H1 (cell line): ENCODE results near the gene PEX16. TPM values are rescaled to one million over a fixed set of nuclear protein-coding genes. Genes with fewer than 3 reads are reported as not detected.

Experiments used
- CTCF ChIA-PET: fragments of 300-600 bp; sonication (Branson Sonifier 250); formaldehyde crosslinking; loops from one replicate; lab custom pipeline; 2021; ENCODE audit not compliant: partially characterized antibody; lab: Charles Lee
- POLR2A ChIA-PET: fragments of 300-600 bp; sonication (Branson Sonifier 250); formaldehyde crosslinking; loops from one replicate; lab custom pipeline; 2021; ENCODE audit warnings: inconsistent platforms; ENCODE audit not compliant: partially characterized antibody; lab: Charles Lee
- DNase-seq, 2 experiments: peaks; one replicate each; pipeline versions ENCODE4 v3.0.0 to v3.0.0-alpha.2; 2010 to 2022; ENCODE audit warnings: low spot score in 2 of 2, low read depth in 1 of 2, mixed read lengths in 1 of 2
- FAIRE-seq: peaks from 2 replicates; lab custom pipeline; 2011; peaks lifted over from hg19 to GRCh38; lab: Jason Lieb, UNC
- H2AFZ ChIP-seq: 2 replicates; pipeline ENCODE4 v1.8.1; 2012; ENCODE audit warnings: low read length, inconsistent platforms
- H2AK5ac ChIP-seq: 2 replicates; pipeline ENCODE4 v1.6.1; 2013; ENCODE audit warnings: low read depth, low read length
- H2BK120ac ChIP-seq: replicated peaks from 2 replicates; pipeline ENCODE3; 2013; ENCODE audit warnings: low read depth, low read length, inconsistent platforms
- H2BK12ac ChIP-seq: 2 replicates; pipeline ENCODE4 v1.6.1; 2013; ENCODE audit warnings: low read depth, low read length
- H2BK15ac ChIP-seq: 2 replicates; pipeline ENCODE4 v1.6.1; 2013; ENCODE audit warnings: low read length
- H2BK20ac ChIP-seq: 2 replicates; pipeline ENCODE4 v1.6.1; 2013; ENCODE audit warnings: low read length
- H2BK5ac ChIP-seq: 2 replicates; pipeline ENCODE4 v1.6.1; 2013; ENCODE audit warnings: low read depth, low read length
- H3K14ac ChIP-seq: 2 replicates; pipeline ENCODE4 v1.6.1; 2013; ENCODE audit warnings: inconsistent platforms; ENCODE audit not compliant: insufficient read length
- H3K18ac ChIP-seq: 2 replicates; pipeline ENCODE4 v1.6.1; 2013; ENCODE audit warnings: low read length; ENCODE audit errors: extremely low read depth
- H3K23ac ChIP-seq: 2 replicates; pipeline ENCODE4 v1.6.1; 2013; ENCODE audit warnings: inconsistent platforms; ENCODE audit not compliant: insufficient read length
- H3K23me2 ChIP-seq: 2 replicates; pipeline ENCODE4 v1.6.1; 2013; ENCODE audit warnings: low read depth, low read length
- H3K27ac ChIP-seq: 2 replicates; pipeline ENCODE4 v1.6.1; 2011; ENCODE audit warnings: low read depth, low read length, inconsistent platforms
- H3K27me3 ChIP-seq, 4 experiments: replicated peaks in 1 of 4; 1 replicate in 1 of 4; 2 replicates in 3 of 4; pipeline versions ENCODE4 v1.6.1 to v1.8.1; 2011 to 2013; ENCODE audit warnings: low read length in 3 of 4, mild to moderate bottlenecking in 3 of 4, inconsistent platforms in 2 of 4, mixed read lengths in 2 of 4, moderate library complexity in 1 of 4; ENCODE audit not compliant: control insufficient read depth in 3 of 4, insufficient read depth in 3 of 4; ENCODE audit errors: extremely low read depth in 1 of 4
- H3K36me3 ChIP-seq, 4 experiments: 2 replicates each; pipeline versions ENCODE4 v1.6.1 to v1.8.1; 2011 to 2013; ENCODE audit warnings: mild to moderate bottlenecking in 4 of 4, low read length in 3 of 4, moderate library complexity in 2 of 4, control low read depth in 1 of 4, inconsistent platforms in 1 of 4; ENCODE audit not compliant: insufficient read depth in 4 of 4, control insufficient read depth in 2 of 4
- H3K4ac ChIP-seq: replicated peaks from 2 replicates; pipeline ENCODE3; 2013; ENCODE audit warnings: low read length, low read depth, mixed read lengths, inconsistent platforms; ENCODE audit not compliant: insufficient read length
- H3K4me1 ChIP-seq, 4 experiments: replicated peaks in 1 of 4; 1 replicate in 1 of 4; 2 replicates in 3 of 4; pipeline versions ENCODE4 v1.6.1 to v1.8.1; 2011 to 2013; ENCODE audit warnings: low read length in 3 of 4, inconsistent platforms in 2 of 4, mixed read lengths in 1 of 4; ENCODE audit not compliant: insufficient read depth in 4 of 4, control insufficient read depth in 3 of 4
- H3K4me2 ChIP-seq, 2 experiments: 2 replicates each; pipeline versions ENCODE4 v1.6.1 to v1.8.1; 2011 to 2013; ENCODE audit warnings: low read depth in 2 of 2, low read length in 2 of 2, control low read depth in 1 of 2, inconsistent platforms in 1 of 2, mild to moderate bottlenecking in 1 of 2; ENCODE audit not compliant: insufficient read depth in 1 of 2
- H3K4me3 ChIP-seq, 4 experiments: fragments of 200-600, 300-600 bp in 1 of 4; sonication (generic), shearing (Covaris generic), sonication (Bioruptor Twin) in 1 of 4; 2 replicates each; pipeline versions ENCODE4 v1.5.1 to v1.8.1; 2011 to 2016; ENCODE audit warnings: low read length in 4 of 4, low read depth in 3 of 4, control low read depth in 2 of 4, inconsistent platforms in 2 of 4, mild to moderate bottlenecking in 2 of 4, mixed read lengths in 1 of 4, moderate library complexity in 1 of 4; ENCODE audit not compliant: insufficient read depth in 2 of 4; ENCODE audit errors: extremely low read depth in 1 of 4
- H3K56ac ChIP-seq: replicated peaks from 2 replicates; pipeline ENCODE3; 2013; ENCODE audit warnings: low read depth, mild to moderate bottlenecking, mixed read lengths, low read length, inconsistent platforms; ENCODE audit not compliant: insufficient read length
- H3K79me1 ChIP-seq: 2 replicates; pipeline ENCODE4 v1.6.1; 2013; ENCODE audit warnings: low read depth, low read length, control low read depth
- H3K79me2 ChIP-seq, 2 experiments: 2 replicates each; pipeline versions ENCODE4 v1.6.1 to v1.8.1; 2012 to 2013; ENCODE audit warnings: low read length in 2 of 2, mild to moderate bottlenecking in 2 of 2, inconsistent platforms in 1 of 2; ENCODE audit not compliant: insufficient read depth in 2 of 2, control insufficient read depth in 1 of 2
- H3K9ac ChIP-seq, 4 experiments: replicated peaks in 1 of 4; 1 replicate in 1 of 4; 2 replicates in 3 of 4; pipeline versions ENCODE4 v1.6.1 to v1.8.1; 2011 to 2013; ENCODE audit warnings: low read depth in 3 of 4, low read length in 3 of 4, control low read depth in 2 of 4, mild to moderate bottlenecking in 2 of 4, moderate library complexity in 2 of 4, inconsistent platforms in 1 of 4; ENCODE audit errors: extremely low read depth in 1 of 4
- H3K9me3 ChIP-seq, 2 experiments: 2 replicates each; pipeline versions ENCODE4 v1.6.1 to v1.8.1; 2012 to 2013; ENCODE audit warnings: mild to moderate bottlenecking in 2 of 2, moderate library complexity in 2 of 2, control low read depth in 1 of 2, inconsistent platforms in 1 of 2, low read depth in 1 of 2, low read length in 1 of 2, mixed read lengths in 1 of 2; ENCODE audit not compliant: insufficient read depth in 2 of 2
- H4K20me1 ChIP-seq, 2 experiments: replicated peaks in 1 of 2; 2 replicates each; pipeline versions ENCODE3 to v1.8.1; 2011 to 2013; ENCODE audit warnings: inconsistent platforms in 2 of 2, low read length in 2 of 2, mild to moderate bottlenecking in 1 of 2; ENCODE audit not compliant: insufficient read depth in 2 of 2, control insufficient read depth in 1 of 2
- H4K5ac ChIP-seq: 2 replicates; pipeline ENCODE4 v1.6.1; 2013; ENCODE audit warnings: low read length, low read depth, mixed read lengths, inconsistent platforms; ENCODE audit not compliant: insufficient read length
- H4K8ac ChIP-seq: 2 replicates; pipeline ENCODE4 v1.8.0; 2013; ENCODE audit warnings: mild to moderate bottlenecking, moderate library complexity, low read length, inconsistent platforms; ENCODE audit not compliant: insufficient read depth; ENCODE audit errors: extremely low read depth
- H4K91ac ChIP-seq: replicated peaks from 2 replicates; pipeline ENCODE3; 2013; ENCODE audit warnings: low read length, mixed read lengths, inconsistent platforms; ENCODE audit not compliant: insufficient read length
- BCL11A ChIP-seq, 2 experiments: IDR thresholded peaks; one replicate each; pipeline ENCODE4 v1.6.1; 2011; ENCODE audit warnings: low read depth in 2 of 2, low read length in 2 of 2, mild to moderate bottlenecking in 2 of 2
- CHD1 ChIP-seq: IDR thresholded peaks from 2 replicates; pipeline ENCODE4 v1.6.1; 2012; ENCODE audit warnings: low read depth, low read length, improper control_type of control experiment
- CHD2 ChIP-seq: IDR thresholded peaks from 2 replicates; pipeline ENCODE4 v1.6.1; 2012; ENCODE audit warnings: low read length, improper control_type of control experiment
- CREB1 ChIP-seq: IDR thresholded peaks from 2 replicates; pipeline ENCODE4 v1.6.1; 2012; ENCODE audit warnings: inconsistent platforms
- CTBP2 ChIP-seq: IDR thresholded peaks from 2 replicates; pipeline ENCODE4 v1.7.0; 2011; ENCODE audit warnings: borderline replicate concordance, mild to moderate bottlenecking, moderate library complexity, mixed read lengths, low read length; ENCODE audit not compliant: insufficient read depth, insufficient read length
- HDAC2 ChIP-seq, 2 experiments: fragments of 300-600 bp in 1 of 2; sonication (generic) in 1 of 2; IDR thresholded peaks; 2 replicates each; pipeline ENCODE4 v1.6.1; 2011 to 2012; ENCODE audit warnings: low read depth in 2 of 2, low read length in 2 of 2, mild to moderate bottlenecking in 2 of 2, moderate library complexity in 2 of 2, borderline replicate concordance in 1 of 2, inconsistent platforms in 1 of 2
- JUN ChIP-seq: IDR thresholded peaks from 2 replicates; pipeline ENCODE4 v1.6.1; 2011; ENCODE audit warnings: low read depth, mild to moderate bottlenecking, improper control_type of control experiment, low read length
- NANOG ChIP-seq: IDR thresholded peaks from 2 replicates; pipeline ENCODE4 v1.6.1; 2011; ENCODE audit warnings: low read length, low read depth, mild to moderate bottlenecking, inconsistent platforms; ENCODE audit not compliant: insufficient read depth, poor library complexity, severe bottlenecking
- RAD21 ChIP-seq, 2 experiments: IDR thresholded peaks in 1 of 2; conservative IDR thresholded peaks in 1 of 2; 2 replicates each; pipeline ENCODE4 v1.6.1; 2011; ENCODE audit warnings: low read depth in 2 of 2, low read length in 2 of 2, improper control_type of control experiment in 1 of 2, inconsistent platforms in 1 of 2, mild to moderate bottlenecking in 1 of 2, moderate library complexity in 1 of 2
- SP4 ChIP-seq: IDR thresholded peaks from 2 replicates; pipeline ENCODE4 v1.6.1; 2012; ENCODE audit warnings: low read length, inconsistent platforms
- TEAD4 ChIP-seq: IDR thresholded peaks from 2 replicates; pipeline ENCODE4 v1.6.1; 2012; ENCODE audit warnings: low read depth, low read length, inconsistent platforms, mixed read lengths
- ZNF274 ChIP-seq: IDR thresholded peaks from 2 replicates; pipeline ENCODE4 v1.7.0; 2012; ENCODE audit warnings: low read length, borderline replicate concordance; ENCODE audit errors: extremely low read depth
- WGBS, 2 experiments: shearing (Covaris generic) in 1 of 2; methylation state at CpG; one replicate each; pipeline versions ENCODE4 v1.1.6 to v1.1.7; 2013 to 2015; ENCODE audit warnings: low lambda C conversion rate in 2 of 2, mixed read lengths in 2 of 2, inconsistent platforms in 1 of 2, low coverage in 1 of 2, missing lambda C conversion rate in 1 of 2; ENCODE audit not compliant: insufficient replicate concordance in 2 of 2, insufficient coverage in 1 of 2, insufficient read length in 1 of 2; ENCODE audit errors: extremely low coverage in 1 of 2, missing lambda C conversion rate in 1 of 2; 5-methylcytosine and 5-hydroxymethylcytosine counted together
- polyA plus RNA-seq, 7 experiments: library from polyadenylated mRNA; depleted of rRNA in 3 of 7; stranded (reverse) in 5 of 7; unstranded in 2 of 7; fragments of >200 nt in 5 of 7; fragments of 200-250 nt in 2 of 7; gene quantifications; 1 replicate in 5 of 7; 2 replicates in 1 of 7; 4 replicates in 1 of 7; pipeline versions ENCODE4 v1.2.1 to v1.2.3, GENCODE V29; 2011 to 2013; ENCODE audit warnings: missing spikeins in 2 of 7, mixed read lengths in 2 of 7
- total RNA-seq: library from RNA; stranded (reverse); fragmentation: NEBNext Ultra II Directional; extraction: Animal tissue kit (Norgen Biotek cat#: 25700); gene quantifications from 2 replicates; pipeline ENCODE4 v1.2.1, GENCODE V29; 2021

The PEX16 gene
- total and polyA plus RNA-seq, 2 of the 8 experiments (the other 6 are each of a cell fraction or from before 2014, with no cell fraction given): 29.2 to 36.0 TPM

GRCh38 chr11:45900916-45901617, 16.6 kb downstream of the PEX16 start:
- POLR2A ChIA-PET: interaction anchor here (0.6 to 1.9 kb wide), 10 partner anchors 8 to 97 kb away, joined by 3 to 11 read pairs (median 4); partner anchors contain the start of gene LARGE2
- TF ChIP-seq HDAC2 (IDR thresholded peaks at IDR 0.05; ENCODE audit: borderline replicate concordance in 1 of 2, low read depth in 2 of 2, low read length in 2 of 2) (no peak), BCL11A (IDR thresholded peaks at IDR 0.05; ENCODE audit: low read depth in 2 of 2, low read length in 2 of 2) (no peak), CREB1 (no peak), NANOG (no peak), CHD1 (no peak), ZNF274 (no peak), TEAD4 (no peak), JUN (no peak), SP4 (no peak), RAD21 (IDR thresholded peaks at IDR 0.05 in 1 of 2, conservative IDR thresholded peaks at IDR 0.05 in 1 of 2; ENCODE audit: low read depth in 2 of 2, low read length in 2 of 2) (no peak), CHD2 (no peak), CTBP2 (no peak)

More at GRCh38 chr11:45900916-45901617, 16.6 kb downstream of the PEX16 start:
- Histone ChIP-seq H2AFZ (no peak overlapping the region), H3K36me3 (peaks cover 6 to 17% (median 15%) of the 10 kb centered on the region in 4 experiments; a peak in 6 of 8 replicates), H4K8ac (no peak overlapping the region), H4K91ac (no peak overlapping the region), H3K14ac (no peak overlapping the region), H3K23ac (no peak overlapping the region), H3K79me1 (peaks cover 2% of the 10 kb centered on the region), H2BK5ac (no peak overlapping the region), H2BK12ac (no peak overlapping the region), H3K27me3 (peaks cover 0 to 5% (median 2%) of the 10 kb centered on the region in 4 experiments; a peak in 1 of 7 replicates), H2BK20ac (no peak overlapping the region), H3K4me2 (peak overlapping the region; percentile 74 to 84), H2AK5ac (no peak overlapping the region), H3K79me2 (no peaks in the 10 kb centered on the region), H3K4me1 (peaks cover 0 to 26% (median 16%) of the 10 kb centered on the region in 4 experiments; a peak in 5 of 7 replicates), H3K56ac (no peak overlapping the region), H4K5ac (no peak overlapping the region), H2BK15ac (no peak overlapping the region), H3K4ac (no peak overlapping the region), H2BK120ac (no peak overlapping the region), H4K20me1 (peaks cover 10 to 20% of the 10 kb centered on the region in 2 experiments), H3K23me2 (peaks cover 8% of the 10 kb centered on the region), H3K4me3 (peak overlapping the region; percentile 50 to 66 (median 59); a peak in 7 of 8 replicates), H3K9ac (peak overlapping the region in 1 of 4 experiments; percentile 11; a peak in 2 of 7 replicates), H3K18ac (no peak overlapping the region; the same call in 1 of the 2 replicates), H3K27ac (no peak overlapping the region), H3K9me3 (no peaks in the 10 kb centered on the region)
- CTCF ChIA-PET: interaction anchor here (0.6 to 1.8 kb wide), 5 partner anchors 8 to 617 kb away, joined by 3 to 10 read pairs (median 4); no protein-coding TSS in a partner anchor
- DNase-seq (no peak), FAIRE-seq (no peak)
- WGBS, 2 experiments: 44% methylated on average over 7 of the region's 8 CpGs; no CpG with 5 or more reads in 1 of the 2 experiments
